Panc1 (cell line): Measurements from ENCODE around the gene PRRX2.

ENCODE experiments used
- POLR2AphosphoS5 ChIP-seq: IDR thresholded peaks from 2 replicates; pipeline ENCODE4 v1.6.1; 2012; ENCODE audit warnings: mild to moderate bottlenecking, low read depth, low read length, moderate library complexity
- REST ChIP-seq, 2 experiments: IDR thresholded peaks; 2 replicates each; pipeline ENCODE4 v1.6.1; 2011 to 2012; ENCODE audit warnings: low read depth in 2 of 2, control low read depth in 1 of 2, low read length in 1 of 2, mild to moderate bottlenecking in 1 of 2, moderate library complexity in 1 of 2; ENCODE audit not compliant: insufficient read depth in 1 of 2
- SIN3A ChIP-seq: IDR thresholded peaks from 2 replicates; pipeline ENCODE4 v1.6.1; 2012; ENCODE audit warnings: low read depth, mild to moderate bottlenecking, low read length, moderate library complexity, borderline replicate concordance; ENCODE audit not compliant: insufficient read depth
- TCF7L2 ChIP-seq: IDR thresholded peaks from 2 replicates; pipeline ENCODE4 v1.6.1; 2011; ENCODE audit warnings: mild to moderate bottlenecking, low read depth, low read length, inconsistent platforms
- TF ChIP-seq, protein P1 (sequence below): fragments of 450-650 bp; IDR thresholded peaks from 2 replicates; pipeline ENCODE4 v1.5.1; 2017; ENCODE audit warnings: mild to moderate bottlenecking

DNA sequence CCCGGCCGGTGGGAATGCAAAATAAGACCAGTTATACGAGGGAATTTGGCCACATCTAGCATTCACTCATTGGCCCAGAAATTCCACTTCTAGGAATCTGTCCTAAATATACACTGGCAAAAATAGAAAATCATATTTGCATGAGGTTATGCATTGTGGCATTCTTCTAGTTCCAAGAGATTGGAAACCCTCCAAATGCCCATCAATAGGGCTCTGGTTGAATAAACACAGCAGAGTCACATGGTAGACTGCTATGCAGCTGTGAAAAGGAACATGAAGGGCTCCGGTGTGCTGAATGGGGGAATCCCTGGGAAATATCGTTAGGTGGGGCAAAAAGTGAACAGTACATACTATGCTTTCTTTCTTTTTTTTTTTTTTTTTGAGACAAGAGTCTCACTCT, 50.6 kb downstream of the PRRX2 start:
- TF ChIP-seq, protein P1, sequence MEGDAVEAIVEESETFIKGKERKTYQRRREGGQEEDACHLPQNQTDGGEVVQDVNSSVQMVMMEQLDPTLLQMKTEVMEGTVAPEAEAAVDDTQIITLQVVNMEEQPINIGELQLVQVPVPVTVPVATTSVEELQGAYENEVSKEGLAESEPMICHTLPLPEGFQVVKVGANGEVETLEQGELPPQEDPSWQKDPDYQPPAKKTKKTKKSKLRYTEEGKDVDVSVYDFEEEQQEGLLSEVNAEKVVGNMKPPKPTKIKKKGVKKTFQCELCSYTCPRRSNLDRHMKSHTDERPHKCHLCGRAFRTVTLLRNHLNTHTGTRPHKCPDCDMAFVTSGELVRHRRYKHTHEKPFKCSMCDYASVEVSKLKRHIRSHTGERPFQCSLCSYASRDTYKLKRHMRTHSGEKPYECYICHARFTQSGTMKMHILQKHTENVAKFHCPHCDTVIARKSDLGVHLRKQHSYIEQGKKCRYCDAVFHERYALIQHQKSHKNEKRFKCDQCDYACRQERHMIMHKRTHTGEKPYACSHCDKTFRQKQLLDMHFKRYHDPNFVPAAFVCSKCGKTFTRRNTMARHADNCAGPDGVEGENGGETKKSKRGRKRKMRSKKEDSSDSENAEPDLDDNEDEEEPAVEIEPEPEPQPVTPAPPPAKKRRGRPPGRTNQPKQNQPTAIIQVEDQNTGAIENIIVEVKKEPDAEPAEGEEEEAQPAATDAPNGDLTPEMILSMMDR = no peak
- TF ChIP-seq POLR2AphosphoS5 (no peak), REST (IDR thresholded peaks at IDR 0.05; ENCODE audit: insufficient read depth in 1 of 2, low read depth in 2 of 2, low read length in 1 of 2) (no peak), SIN3A (no peak), TCF7L2 (no peak)
